Nephron (organoid): Measurements from ENCODE around the gene C19orf73.

Experiments
- H3K27ac Mint-ChIP-seq, 3 experiments: 2 replicates each; pipeline ENCODE4 v1.8.0; 2020; ENCODE audit warnings: mixed read lengths in 3 of 3, mild to moderate bottlenecking in 2 of 3, moderate library complexity in 1 of 3
- H3K27me3 Mint-ChIP-seq: 2 replicates; pipeline ENCODE4 v1.8.0; 2021; ENCODE audit warnings: low read depth, mild to moderate bottlenecking, moderate library complexity, mixed read lengths
- H3K36me3 Mint-ChIP-seq: 2 replicates; pipeline ENCODE4 v1.8.0; 2020; ENCODE audit warnings: low read depth, mixed read lengths
- H3K4me1 Mint-ChIP-seq: 2 replicates; pipeline ENCODE4 v1.8.0; 2020; ENCODE audit warnings: mixed read lengths
- H3K4me3 Mint-ChIP-seq, 3 experiments: 2 replicates each; pipeline ENCODE4 v1.8.0; 2020; ENCODE audit warnings: mild to moderate bottlenecking in 3 of 3, mixed read lengths in 3 of 3, moderate library complexity in 2 of 3
- H3K9me3 Mint-ChIP-seq: 2 replicates; pipeline ENCODE4 v1.8.0; 2020; ENCODE audit warnings: mixed read lengths
- TF ChIP-seq, protein P1 (sequence below), 3 experiments: fragments of 200-600 bp; sonication (generic); IDR thresholded peaks; one replicate each; pipeline ENCODE4 v1.5.0; 2021; ENCODE audit warnings: antibody characterized with exemption in 3 of 3; ENCODE audit not compliant: unreplicated experiment in 3 of 3

Gene C19orf73

DNA sequence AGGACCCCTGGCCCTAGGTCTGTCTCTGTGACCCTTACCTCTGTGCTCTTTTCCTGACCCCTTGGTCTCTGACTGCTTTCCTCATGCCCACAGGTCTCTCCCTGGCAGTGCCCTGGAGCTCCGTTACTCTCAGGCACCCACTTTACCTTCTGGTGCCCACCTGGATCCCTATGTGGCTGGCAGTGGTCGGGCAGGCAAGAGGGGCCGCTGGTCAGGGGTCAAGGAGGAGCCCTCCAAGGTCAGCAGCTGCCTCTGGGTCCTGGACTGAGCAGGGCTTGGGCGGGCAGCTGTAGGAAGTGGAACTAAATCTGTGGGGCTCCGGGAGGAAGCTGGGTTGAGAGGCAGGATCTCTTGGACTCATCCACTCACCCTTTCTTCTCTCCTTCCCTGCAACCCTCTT, 16.7 kb upstream of the C19orf73 start:
- peaks cover 10% of the 10 kb centered on the region for H3K4me1 Mint-ChIP-seq
- peaks cover 4% of the 10 kb centered on the region for H3K9me3 Mint-ChIP-seq
- TF ChIP-seq, protein P1, sequence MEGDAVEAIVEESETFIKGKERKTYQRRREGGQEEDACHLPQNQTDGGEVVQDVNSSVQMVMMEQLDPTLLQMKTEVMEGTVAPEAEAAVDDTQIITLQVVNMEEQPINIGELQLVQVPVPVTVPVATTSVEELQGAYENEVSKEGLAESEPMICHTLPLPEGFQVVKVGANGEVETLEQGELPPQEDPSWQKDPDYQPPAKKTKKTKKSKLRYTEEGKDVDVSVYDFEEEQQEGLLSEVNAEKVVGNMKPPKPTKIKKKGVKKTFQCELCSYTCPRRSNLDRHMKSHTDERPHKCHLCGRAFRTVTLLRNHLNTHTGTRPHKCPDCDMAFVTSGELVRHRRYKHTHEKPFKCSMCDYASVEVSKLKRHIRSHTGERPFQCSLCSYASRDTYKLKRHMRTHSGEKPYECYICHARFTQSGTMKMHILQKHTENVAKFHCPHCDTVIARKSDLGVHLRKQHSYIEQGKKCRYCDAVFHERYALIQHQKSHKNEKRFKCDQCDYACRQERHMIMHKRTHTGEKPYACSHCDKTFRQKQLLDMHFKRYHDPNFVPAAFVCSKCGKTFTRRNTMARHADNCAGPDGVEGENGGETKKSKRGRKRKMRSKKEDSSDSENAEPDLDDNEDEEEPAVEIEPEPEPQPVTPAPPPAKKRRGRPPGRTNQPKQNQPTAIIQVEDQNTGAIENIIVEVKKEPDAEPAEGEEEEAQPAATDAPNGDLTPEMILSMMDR (IDR thresholded peaks at IDR 0.05; ENCODE audit: unreplicated experiment in 3 of 3), result no peak
- H3K27me3 Mint-ChIP-seq, result no peaks in the 10 kb centered on the region
- H3K4me3 Mint-ChIP-seq, result no peak overlapping the region
- H3K27ac Mint-ChIP-seq, result no peak overlapping the region
- peaks cover 33% of the 10 kb centered on the region for H3K36me3 Mint-ChIP-seq

DNA sequence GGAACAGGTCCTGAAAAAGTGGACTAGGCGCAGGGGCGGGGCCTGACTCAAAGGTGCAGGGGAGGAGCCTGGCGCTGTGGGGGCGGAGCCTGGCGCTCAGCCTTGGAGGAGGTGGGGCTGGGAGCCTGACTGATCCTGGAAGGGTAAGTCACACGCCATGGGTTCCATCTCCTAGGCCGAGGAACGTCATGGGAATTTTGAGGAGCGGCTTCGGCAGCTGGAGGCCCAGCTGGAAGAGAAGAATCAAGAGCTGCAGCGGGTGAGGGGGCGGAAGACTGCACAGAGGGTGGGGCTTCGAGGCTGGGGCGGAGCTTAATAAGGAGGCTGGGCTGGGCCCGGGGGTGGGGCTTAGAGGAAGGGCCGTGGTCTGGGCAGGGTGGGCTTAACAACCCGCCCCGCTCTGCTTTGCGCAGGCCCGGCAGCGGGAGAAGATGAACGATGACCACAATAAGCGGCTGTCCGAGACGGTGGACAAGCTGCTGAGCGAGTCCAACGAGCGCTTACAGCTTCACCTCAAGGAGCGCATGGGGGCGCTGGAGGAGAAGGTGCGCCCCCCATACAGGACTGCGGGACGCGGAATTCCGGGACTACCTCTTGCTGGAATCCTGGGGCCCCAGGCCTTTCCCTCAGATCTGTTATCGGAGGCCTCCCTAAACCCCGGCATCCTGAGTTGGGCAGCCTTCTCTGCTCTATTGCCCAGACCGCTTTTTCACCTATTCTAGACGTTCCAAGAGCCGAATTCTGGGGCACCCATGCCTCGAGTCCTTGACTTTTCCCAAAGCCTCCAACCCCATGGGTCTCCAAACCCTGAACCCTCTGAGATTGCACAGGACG, 14.9 kb upstream of the C19orf73 start:
- Mint-ChIP-seq H3K4me1 (peaks cover 14% of the 10 kb centered on the region), H3K27ac (no peak overlapping the region), H3K27me3 (no peaks in the 10 kb centered on the region), H3K4me3 (no peak overlapping the region), H3K36me3 (peaks cover 33% of the 10 kb centered on the region), H3K9me3 (peaks cover 4% of the 10 kb centered on the region)
- TF ChIP-seq, protein P1 (IDR thresholded peaks at IDR 0.05; ENCODE audit: unreplicated experiment in 3 of 3), result no peak

DNA sequence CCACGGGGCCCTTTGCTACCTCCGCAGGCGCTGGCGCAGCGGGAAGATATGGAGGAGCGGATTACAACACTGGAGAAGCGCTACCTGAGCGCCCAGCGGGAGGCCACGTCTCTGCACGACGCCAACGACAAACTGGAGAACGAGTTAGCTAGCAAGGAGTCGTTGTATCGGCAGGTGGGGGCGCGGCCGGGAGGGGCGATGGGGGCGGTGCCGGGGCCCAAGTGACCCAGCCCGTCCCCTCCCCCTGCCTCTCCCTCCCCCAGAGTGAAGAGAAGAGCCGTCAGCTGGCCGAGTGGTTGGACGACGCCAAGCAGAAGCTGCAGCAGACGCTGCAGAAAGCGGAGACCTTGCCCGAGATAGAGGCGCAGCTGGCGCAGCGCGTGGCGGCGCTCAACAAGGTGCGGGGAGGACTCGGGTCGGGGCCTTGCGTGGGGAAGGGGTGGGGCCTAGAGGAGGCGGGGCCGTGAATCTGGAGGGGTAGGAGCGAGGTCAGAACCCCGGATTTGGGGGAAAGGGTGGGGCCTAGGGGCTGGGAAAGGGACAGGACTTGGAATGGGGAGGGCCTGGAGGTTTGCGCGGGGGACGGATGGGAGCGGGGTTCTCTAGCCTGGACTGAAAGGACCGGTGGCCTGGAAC, 14.1 kb upstream of the C19orf73 start:
- Mint-ChIP-seq H3K27ac (no peak overlapping the region), H3K4me3 (no peak overlapping the region), H3K9me3 (peaks cover 4% of the 10 kb centered on the region), H3K4me1 (peaks cover 20% of the 10 kb centered on the region), H3K36me3 (peaks cover 33% of the 10 kb centered on the region), H3K27me3 (no peaks in the 10 kb centered on the region)
- TF ChIP-seq, protein P1 (IDR thresholded peaks at IDR 0.05; ENCODE audit: unreplicated experiment in 3 of 3), result no peak

DNA sequence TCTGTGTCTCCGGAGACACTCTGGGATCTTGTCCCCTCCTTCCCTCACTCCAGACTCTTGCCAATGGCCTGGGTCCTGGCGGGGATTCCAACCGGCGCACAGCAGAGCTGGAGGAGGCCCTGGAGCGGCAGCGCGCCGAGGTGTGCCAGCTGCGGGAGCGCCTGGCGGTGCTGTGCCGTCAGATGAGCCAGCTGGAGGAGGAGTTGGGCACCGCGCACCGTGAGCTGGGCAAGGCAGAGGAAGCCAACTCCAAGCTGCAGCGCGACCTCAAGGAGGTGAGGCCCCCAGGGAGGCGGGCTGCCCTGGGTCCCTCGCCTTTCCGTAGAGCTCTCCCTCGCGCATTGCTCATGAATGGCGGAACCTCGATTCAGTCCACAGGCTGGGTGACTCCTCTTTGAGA, 11.4 kb upstream of the C19orf73 start:
- Mint-ChIP-seq H3K27ac (no peak overlapping the region), H3K27me3 (no peaks in the 10 kb centered on the region), H3K9me3 (no peaks in the 10 kb centered on the region), H3K36me3 (peaks cover 16% of the 10 kb centered on the region), H3K4me1 (peaks cover 12% of the 10 kb centered on the region), H3K4me3 (peak overlapping the region in 2 of 3 experiments; percentile 32 to 38)
- TF ChIP-seq, protein P1 (IDR thresholded peaks at IDR 0.05; ENCODE audit: unreplicated experiment in 3 of 3), result no peak

DNA sequence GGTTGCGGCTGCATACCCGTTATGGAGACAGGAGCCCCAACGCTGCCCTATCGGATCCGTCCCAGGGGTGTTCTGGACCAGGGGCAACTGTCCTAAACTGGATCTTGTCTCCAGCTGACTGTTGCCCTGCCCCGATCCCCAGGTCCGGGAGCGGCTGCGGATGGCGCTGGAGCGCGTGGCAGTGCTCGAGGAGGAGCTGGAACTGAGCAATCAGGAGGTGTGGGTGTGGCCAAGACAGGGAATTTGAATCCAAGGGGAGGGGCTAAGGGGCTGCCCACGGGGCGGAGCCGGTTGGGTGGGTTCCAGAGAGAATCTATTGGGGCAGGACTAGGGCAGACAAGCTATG, 10.3 kb upstream of the C19orf73 start:
- TF ChIP-seq, protein P1 (IDR thresholded peaks at IDR 0.05; ENCODE audit: unreplicated experiment in 3 of 3), result no peak
- Mint-ChIP-seq H3K4me3 (peak overlapping the region; percentile 30 to 84 (median 64)), H3K36me3 (peaks cover 8% of the 10 kb centered on the region), H3K27me3 (peaks cover 6% of the 10 kb centered on the region), H3K4me1 (peaks cover 12% of the 10 kb centered on the region), H3K27ac (no peak overlapping the region), H3K9me3 (no peaks in the 10 kb centered on the region)
